SK-N-SH (cell line): ENCODE data around the gene G6PD. TPM values are rescaled to one million over a fixed set of nuclear protein-coding genes. Genes with fewer than 3 reads are reported as not detected.
A peak's percentile ranks its signal among the peaks of the same experiment; 100 is the strongest.

ENCODE experiments used
- CTCF ChIA-PET: fragments of 300-600, 350-600 bp; formaldehyde crosslinking; extraction: SDS; loops from one replicate; lab custom pipeline; 2021; lab: Yijun Ruan, JAX
- POLR2A ChIA-PET: fragments of 350-600 bp; sonication (Branson Sonifier 250); formaldehyde crosslinking; extraction: SDS; loops from one replicate; lab custom pipeline; 2020; ENCODE audit warnings: antibody characterized with exemption, inconsistent platforms; lab: Yijun Ruan, JAX
- DNase-seq: peaks from one replicate; pipeline ENCODE4 v3.0.0; 2012
- H2AFZ ChIP-seq: fragments of 200-600 bp; sonication (generic); 2 replicates; pipeline ENCODE4 v1.8.1; 2016; ENCODE audit warnings: antibody characterized with exemption, mild to moderate bottlenecking, low read depth
- H3F3A ChIP-seq: fragments of 200-600 bp; sonication (generic); replicated peaks from 2 replicates; pipeline ENCODE3; 2016; ENCODE audit warnings: antibody characterized with exemption, mild to moderate bottlenecking; ENCODE audit not compliant: insufficient read depth
- H3K27ac ChIP-seq, 2 experiments: fragments of 200-500 bp in 1 of 2; fragments of 200-600 bp in 1 of 2; sonication (Bioruptor generic) in 1 of 2; sonication (generic), shearing (Covaris generic) in 1 of 2; 2 replicates each; pipeline versions ENCODE4 v1.5.1 to v1.6.1; 2014 to 2016; ENCODE audit warnings: low read depth in 2 of 2, inconsistent platforms in 1 of 2, low read length in 1 of 2, mild to moderate bottlenecking in 1 of 2, mixed read lengths in 1 of 2
- H3K27me3 ChIP-seq: fragments of 200-600 bp; sonication (generic), shearing (Covaris generic); 2 replicates; pipeline ENCODE4 v1.6.1; 2016; ENCODE audit warnings: mixed run types; ENCODE audit not compliant: insufficient read depth
- H3K36me3 ChIP-seq, 2 experiments: fragments of 200-500 bp in 1 of 2; fragments of 200-600 bp in 1 of 2; sonication (Bioruptor generic) in 1 of 2; sonication (generic) in 1 of 2; replicated peaks in 1 of 2; 2 replicates each; pipeline versions ENCODE3 to v1.5.1; 2014 to 2016; ENCODE audit warnings: low read length in 1 of 2, mild to moderate bottlenecking in 1 of 2; ENCODE audit not compliant: insufficient read depth in 2 of 2, control insufficient read depth in 1 of 2
- H3K4me1 ChIP-seq, 2 experiments: fragments of 200-500 bp in 1 of 2; fragments of 200-600 bp in 1 of 2; sonication (Bioruptor generic) in 1 of 2; sonication (generic), shearing (Covaris generic) in 1 of 2; 2 replicates each; pipeline versions ENCODE4 v1.5.1 to v1.6.1; 2014 to 2016; ENCODE audit warnings: low read depth in 1 of 2, low read length in 1 of 2, mixed run types in 1 of 2; ENCODE audit not compliant: insufficient read depth in 2 of 2, control insufficient read depth in 1 of 2
- H3K4me2 ChIP-seq: fragments of 200-600 bp; sonication (generic), shearing (Covaris generic); 2 replicates; pipeline ENCODE4 v1.6.1; 2017; ENCODE audit warnings: mixed run types
- H3K4me3 ChIP-seq, 2 experiments: fragments of 200-500 bp in 1 of 2; fragments of 200-600 bp in 1 of 2; sonication (Bioruptor generic) in 1 of 2; sonication (generic), shearing (Covaris generic) in 1 of 2; 2 replicates each; pipeline versions ENCODE4 v1.5.1 to v1.8.1; 2014 to 2016; ENCODE audit warnings: low read depth in 2 of 2, inconsistent platforms in 1 of 2, low read length in 1 of 2, mild to moderate bottlenecking in 1 of 2, mixed read lengths in 1 of 2, moderate library complexity in 1 of 2
- H3K79me2 ChIP-seq: fragments of 200-600 bp; sonication (generic); 2 replicates; pipeline ENCODE4 v1.8.1; 2017; ENCODE audit warnings: mild to moderate bottlenecking; ENCODE audit not compliant: insufficient read depth
- H3K9ac ChIP-seq: fragments of 200-600 bp; sonication (generic); 2 replicates; pipeline ENCODE4 v1.6.1; 2017; ENCODE audit warnings: mixed run types
- H3K9me2 ChIP-seq: fragments of 200-600 bp; sonication (generic); 2 replicates; pipeline ENCODE4 v1.6.1; 2017; ENCODE audit warnings: mixed run types
- H3K9me3 ChIP-seq: fragments of 200-600 bp; sonication (generic); 2 replicates; pipeline ENCODE4 v1.6.1; 2017; ENCODE audit warnings: mixed run types, mild to moderate bottlenecking, moderate library complexity
- H4K20me1 ChIP-seq: fragments of 200-600 bp; sonication (generic); 2 replicates; pipeline ENCODE4 v1.6.1; 2017; ENCODE audit warnings: mild to moderate bottlenecking, mixed run types; ENCODE audit not compliant: insufficient read depth
- ELF1 ChIP-seq: IDR thresholded peaks from 2 replicates; pipeline ENCODE4 v1.4.0; 2012
- EP300 ChIP-seq, 2 experiments: IDR thresholded peaks; 2 replicates each; pipeline versions ENCODE4 v1.4.0 to v1.6.1; 2012; ENCODE audit warnings: borderline replicate concordance in 1 of 2, low read depth in 1 of 2, low read length in 1 of 2
- GABPA ChIP-seq: IDR thresholded peaks from 2 replicates; pipeline ENCODE4 v1.4.0; 2012; ENCODE audit warnings: low read depth, mild to moderate bottlenecking
- GATA2 ChIP-seq: sonication (generic); formaldehyde crosslinking; IDR thresholded peaks from 2 replicates; pipeline ENCODE4 v1.5.0; 2020; ENCODE audit warnings: mild to moderate bottlenecking, missing genetic modification reagents
- JUND ChIP-seq: IDR thresholded peaks from 2 replicates; pipeline ENCODE4 v1.4.0; 2012
- MXI1 ChIP-seq: IDR thresholded peaks from 2 replicates; pipeline ENCODE4 v1.6.1; 2012; ENCODE audit warnings: mild to moderate bottlenecking, low read depth, low read length, improper control_type of control experiment
- NFIC ChIP-seq: IDR thresholded peaks from 2 replicates; pipeline ENCODE4 v1.4.0; 2012; ENCODE audit warnings: borderline replicate concordance
- NRF1 ChIP-seq: IDR thresholded peaks from 2 replicates; pipeline ENCODE4 v1.6.1; 2012; ENCODE audit warnings: low read depth, mild to moderate bottlenecking, low read length
- REST ChIP-seq: IDR thresholded peaks from 2 replicates; pipeline ENCODE4 v1.6.1; 2012; ENCODE audit warnings: mild to moderate bottlenecking, low read depth, low read length, moderate library complexity
- RFX5 ChIP-seq: IDR thresholded peaks from 2 replicates; pipeline ENCODE4 v1.6.1; 2012; ENCODE audit warnings: mild to moderate bottlenecking, improper control_type of control experiment, low read length
- TEAD4 ChIP-seq: IDR thresholded peaks from 2 replicates; pipeline ENCODE4 v1.4.0; 2012; ENCODE audit warnings: mild to moderate bottlenecking, borderline replicate concordance; ENCODE audit not compliant: insufficient read depth
- USF1 ChIP-seq: IDR thresholded peaks from 2 replicates; pipeline ENCODE4 v1.4.0; 2012; ENCODE audit warnings: low read depth, borderline replicate concordance
- YY1 ChIP-seq: IDR thresholded peaks from 2 replicates; pipeline ENCODE4 v1.4.0; 2012; ENCODE audit warnings: low read depth, mild to moderate bottlenecking
- WGBS: methylation state at CpG from one replicate; pipeline ENCODE4 v1.1.6; 2017; ENCODE audit warnings: low lambda C conversion rate; 5-methylcytosine and 5-hydroxymethylcytosine counted together
- polyA plus RNA-seq, 3 experiments: library from polyadenylated mRNA; depleted of rRNA; stranded (reverse); fragments of >200 nt; gene quantifications; 2 replicates each; pipeline ENCODE4 v1.2.3, GENCODE V29; 2012
- TF ChIP-seq, protein P1 (sequence below): fragments of 200-600 bp; sonication (generic); IDR thresholded peaks from 2 replicates; pipeline ENCODE4 v1.6.1; 2017; ENCODE audit warnings: antibody characterized with exemption, mild to moderate bottlenecking, moderate library complexity
- TF ChIP-seq, protein P2 (sequence below): IDR thresholded peaks from 2 replicates; pipeline ENCODE4; 2012

Gene G6PD
- polyA plus RNA-seq, 1 of the 3 experiments (the other 2 are of a cell fraction) = 131 TPM

DNA sequence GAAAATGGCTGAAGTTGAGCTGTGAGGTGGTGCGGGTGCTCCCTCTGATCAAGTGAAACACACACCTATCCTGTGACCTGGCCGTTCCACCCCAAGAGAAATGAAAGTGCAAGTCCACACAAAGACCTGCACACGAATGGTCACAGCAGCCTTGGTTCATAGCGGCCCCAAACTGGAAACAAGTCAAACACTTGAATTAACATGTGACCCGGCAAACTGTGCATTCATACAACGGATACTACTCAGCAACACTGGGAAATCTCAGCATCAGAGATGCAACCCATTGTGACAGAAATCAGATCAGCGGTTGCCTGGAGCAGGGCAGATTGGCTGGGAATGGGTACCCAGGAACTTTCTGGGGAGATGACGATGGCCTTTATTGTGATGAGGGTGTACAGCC lies 7.6 kb downstream of the G6PD start (continued):
- TF ChIP-seq, protein P1, sequence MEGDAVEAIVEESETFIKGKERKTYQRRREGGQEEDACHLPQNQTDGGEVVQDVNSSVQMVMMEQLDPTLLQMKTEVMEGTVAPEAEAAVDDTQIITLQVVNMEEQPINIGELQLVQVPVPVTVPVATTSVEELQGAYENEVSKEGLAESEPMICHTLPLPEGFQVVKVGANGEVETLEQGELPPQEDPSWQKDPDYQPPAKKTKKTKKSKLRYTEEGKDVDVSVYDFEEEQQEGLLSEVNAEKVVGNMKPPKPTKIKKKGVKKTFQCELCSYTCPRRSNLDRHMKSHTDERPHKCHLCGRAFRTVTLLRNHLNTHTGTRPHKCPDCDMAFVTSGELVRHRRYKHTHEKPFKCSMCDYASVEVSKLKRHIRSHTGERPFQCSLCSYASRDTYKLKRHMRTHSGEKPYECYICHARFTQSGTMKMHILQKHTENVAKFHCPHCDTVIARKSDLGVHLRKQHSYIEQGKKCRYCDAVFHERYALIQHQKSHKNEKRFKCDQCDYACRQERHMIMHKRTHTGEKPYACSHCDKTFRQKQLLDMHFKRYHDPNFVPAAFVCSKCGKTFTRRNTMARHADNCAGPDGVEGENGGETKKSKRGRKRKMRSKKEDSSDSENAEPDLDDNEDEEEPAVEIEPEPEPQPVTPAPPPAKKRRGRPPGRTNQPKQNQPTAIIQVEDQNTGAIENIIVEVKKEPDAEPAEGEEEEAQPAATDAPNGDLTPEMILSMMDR = no peak
- TF ChIP-seq GABPA = no peak
- TF ChIP-seq MXI1 = peak; percentile 71; the same call in 1 of the 2 replicates
- no peak for TF ChIP-seq JUND
- no peak for TF ChIP-seq YY1
- TF ChIP-seq REST = no peak

DNA sequence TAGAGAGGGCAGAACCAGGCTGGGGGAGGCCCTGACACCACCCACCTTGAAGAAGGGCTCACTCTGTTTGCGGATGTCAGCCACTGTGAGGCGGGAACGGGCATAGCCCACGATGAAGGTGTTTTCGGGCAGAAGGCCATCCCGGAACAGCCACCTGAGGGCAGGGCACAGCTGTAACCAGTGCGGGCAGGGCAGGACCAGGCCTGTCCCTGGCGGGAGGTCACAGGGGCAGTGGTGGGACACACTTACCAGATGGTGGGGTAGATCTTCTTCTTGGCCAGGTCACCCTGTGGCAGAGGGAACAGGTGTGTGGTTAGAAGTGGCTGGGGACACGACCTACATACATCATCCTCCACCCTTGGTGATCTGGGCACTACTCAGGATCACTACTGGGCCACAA lies 10.8 kb downstream of the G6PD start:
- TF ChIP-seq GATA2 (CRISPR knock-in tag) (no peak), ELF1 (no peak), NRF1 (no peak), RFX5 (no peak), NFIC (no peak), TEAD4 (no peak), USF1 (no peak), EP300 (IDR thresholded peaks at IDR 0.05; ENCODE audit: borderline replicate concordance in 1 of 2, low read depth in 1 of 2, low read length in 1 of 2) (no peak), JUND (no peak)
- TF ChIP-seq, protein P2, sequence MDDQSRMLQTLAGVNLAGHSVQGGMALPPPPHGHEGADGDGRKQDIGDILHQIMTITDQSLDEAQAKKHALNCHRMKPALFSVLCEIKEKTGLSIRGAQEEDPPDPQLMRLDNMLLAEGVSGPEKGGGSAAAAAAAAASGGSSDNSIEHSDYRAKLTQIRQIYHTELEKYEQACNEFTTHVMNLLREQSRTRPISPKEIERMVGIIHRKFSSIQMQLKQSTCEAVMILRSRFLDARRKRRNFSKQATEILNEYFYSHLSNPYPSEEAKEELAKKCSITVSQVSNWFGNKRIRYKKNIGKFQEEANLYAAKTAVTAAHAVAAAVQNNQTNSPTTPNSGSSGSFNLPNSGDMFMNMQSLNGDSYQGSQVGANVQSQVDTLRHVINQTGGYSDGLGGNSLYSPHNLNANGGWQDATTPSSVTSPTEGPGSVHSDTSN = no peak
- H4K20me1 ChIP-seq = no peaks in the 10 kb centered on the region
- ChIA-PET POLR2A (no interaction called here), CTCF (interaction anchor here (0.6 to 2.5 kb wide), 9 partner anchors 9 to 988 kb away, joined by 3 to 11 read pairs (median 4); partner anchors contain the start of genes IKBKG and UBL4A)
- peaks cover 24% of the 10 kb centered on the region; the same call in 1 of the 2 replicates for H3K79me2 ChIP-seq
- no peaks in the 10 kb centered on the region for H3F3A ChIP-seq
- no peaks in the 10 kb centered on the region for H3K9me2 ChIP-seq
- H3K27ac ChIP-seq = no peak overlapping the region
- H3K9me3 ChIP-seq = no peaks in the 10 kb centered on the region
- H3K4me2 ChIP-seq = no peak overlapping the region
- WGBS = 60% methylated on average over 1 of the region's 9 CpGs
- H2AFZ ChIP-seq = no peak overlapping the region
- DNase-seq = no peak
- H3K9ac ChIP-seq = no peak overlapping the region
- peaks cover 0 to 10% of the 10 kb centered on the region in 2 experiments; a peak in 1 of 4 replicates for H3K4me1 ChIP-seq
- H3K36me3 ChIP-seq = peaks cover 3 to 20% of the 10 kb centered on the region in 2 experiments
- no peak overlapping the region for H3K4me3 ChIP-seq
- no peaks in the 10 kb centered on the region; the same call in 1 of the 2 replicates for H3K27me3 ChIP-seq
